Aorta (tissue), 5 donors: ENCODE data around the gene LAGE3. TPM values are rescaled to one million over a fixed set of nuclear protein-coding genes. Genes with fewer than 3 reads are reported as not detected.

Experiments used
- ATAC-seq: fragments of 200-7000 bp; cut with Tn5 transposase; one replicate; pipeline ENCODE4 v1.9.1; 2022; ENCODE audit warnings: moderate library complexity; ENCODE audit not compliant: low FRiP score
- DNase-seq, 2 donors: peaks; one replicate each; pipeline ENCODE4 v3.0.0-alpha.2; 2020
- H3K27ac ChIP-seq, 2 donors: one replicate each; pipeline ENCODE4 v1.5.1; 2013; ENCODE audit warnings: low read length in 2 of 2, mild to moderate bottlenecking in 2 of 2, moderate library complexity in 2 of 2, control low read depth in 1 of 2, inconsistent platforms in 1 of 2, low read depth in 1 of 2
- H3K27me3 ChIP-seq, 2 donors: one replicate each; pipeline ENCODE4 v1.6.1; 2013; ENCODE audit warnings: control low read depth in 1 of 2, low read length in 1 of 2, mild to moderate bottlenecking in 1 of 2, moderate library complexity in 1 of 2; ENCODE audit not compliant: insufficient read depth in 2 of 2, control insufficient read depth in 1 of 2
- H3K36me3 ChIP-seq, 2 donors: one replicate each; pipeline ENCODE4 v1.6.1; 2013; ENCODE audit warnings: control low read depth in 1 of 2, low read length in 1 of 2, mild to moderate bottlenecking in 1 of 2; ENCODE audit not compliant: insufficient read depth in 2 of 2, control insufficient read depth in 1 of 2
- H3K4me1 ChIP-seq, 2 donors: one replicate each; pipeline ENCODE4 v1.6.1; 2013; ENCODE audit warnings: low read length in 2 of 2, control low read depth in 1 of 2, mild to moderate bottlenecking in 1 of 2, moderate library complexity in 1 of 2; ENCODE audit not compliant: insufficient read depth in 2 of 2, control insufficient read depth in 1 of 2
- H3K4me3 ChIP-seq, 2 donors: one replicate each; pipeline ENCODE4 v1.5.1; 2013; ENCODE audit warnings: low read length in 2 of 2, control low read depth in 1 of 2, mild to moderate bottlenecking in 1 of 2
- H3K9me3 ChIP-seq: one replicate; pipeline ENCODE4 v1.6.1; 2013; ENCODE audit warnings: mild to moderate bottlenecking, low read length; ENCODE audit not compliant: control insufficient read depth
- WGBS, 2 donors: extraction: QIAGEN DNeasy Blood & Tissue Kit; methylation state at CpG; one replicate each; pipeline ENCODE4 v1.1.7; 2013; 5-methylcytosine and 5-hydroxymethylcytosine counted together
- intact Hi-C, 2 donors: fragments of 100-400 bp; cut with DNase I; formaldehyde crosslinking; loops; one replicate each; pipeline versions ENCODE4 v1.14.2 to v1.15.0; 2022
- polyA plus RNA-seq, 2 donors: library from polyadenylated mRNA; stranded (reverse); fragments of 200-250 nt; gene quantifications; one replicate each; pipeline ENCODE4 v1.2.3, GENCODE V29; 2013
- total RNA-seq, 2 donors: library from RNA; stranded (reverse); fragmentation: NEBNext Ultra II Directional; extraction: Animal tissue kit (Norgen Biotek cat#: 25700); gene quantifications; one replicate each; pipeline ENCODE4 v1.2.1, GENCODE V29; 2021
- donor health status: healthy with polysubstance abuse.
- donor health status: Bipolar disorder and iron deficiency.
- donor health status: DM: no; HTN: no; CAD: no.
- donor health status: DM: no; HTN: no; CAD: no.
- donor health status: DM: yes; HTN: yes; CAD: no.

The LAGE3 gene
- total and polyA plus RNA-seq, 4 donors: 3.5 to 9.1 (median 7.1) TPM

- Histone ChIP-seq H3K27ac (no peak overlapping the region), H3K4me3 (no peak overlapping the region), H3K9me3 (no peaks in the 10 kb centered on the region), H3K4me1 (no peaks in the 10 kb centered on the region), H3K27me3 (no peaks in the 10 kb centered on the region), H3K36me3 (no peaks in the 10 kb centered on the region)
- 79 to 83% methylated on average over 7 of the region's 7 CpGs for WGBS, 2 donors
- DNase-seq: no peak
- intact Hi-C loops: no loop called here
- no peak for ATAC-seq
Measured at GRCh38 chrX:154483325-154483724, 4.2 kb upstream of the LAGE3 start.

- no peak for ATAC-seq
- Histone ChIP-seq H3K4me3 (no peak overlapping the region), H3K27ac (no peak overlapping the region), H3K4me1 (no peaks in the 10 kb centered on the region), H3K27me3 (no peaks in the 10 kb centered on the region), H3K36me3 (no peaks in the 10 kb centered on the region), H3K9me3 (no peaks in the 10 kb centered on the region)
- WGBS, 2 donors: 69 to 76% methylated on average over 6 to 7 of the region's 7 CpGs
- no peak for DNase-seq
- intact Hi-C loops: no loop called here
Measured at GRCh38 chrX:154482786-154483185, 3.7 kb upstream of the LAGE3 start.

- no peaks in the 10 kb centered on the region for H3K4me1 ChIP-seq
- intact Hi-C loops: no loop called here
- ATAC-seq (no peak), DNase-seq (no peak)
- H3K4me3 ChIP-seq: no peak overlapping the region
- no peaks in the 10 kb centered on the region for H3K27me3 ChIP-seq
- H3K36me3 ChIP-seq: no peaks in the 10 kb centered on the region
- H3K9me3 ChIP-seq: no peaks in the 10 kb centered on the region
- WGBS, 2 donors: 73 to 75% methylated on average over 14 of the region's 14 CpGs
- no peak overlapping the region for H3K27ac ChIP-seq
Measured at GRCh38 chrX:154481911-154482601, 3.0 kb upstream of the LAGE3 start.

GRCh38 chrX:154481195-154481594 is 2.1 kb upstream of the LAGE3 start:
- no peaks in the 10 kb centered on the region for H3K4me1 ChIP-seq
- DNase-seq (no peak), ATAC-seq (no peak)
- H3K4me3 ChIP-seq: no peak overlapping the region
- no peaks in the 10 kb centered on the region for H3K27me3 ChIP-seq
- H3K36me3 ChIP-seq: no peaks in the 10 kb centered on the region
- H3K27ac ChIP-seq: no peak overlapping the region
- H3K9me3 ChIP-seq: no peaks in the 10 kb centered on the region
- 81 to 84% methylated on average over 5 of the region's 5 CpGs for WGBS, 2 donors
- intact Hi-C loops: no loop called here

- no peaks in the 10 kb centered on the region for H3K4me1 ChIP-seq
- 47 to 63% methylated on average over 24 of the region's 24 CpGs for WGBS, 2 donors
- DNase-seq (peak; percentile 51 to 76), ATAC-seq (no peak)
- no peaks in the 10 kb centered on the region for H3K27me3 ChIP-seq
- intact Hi-C loops: loop anchor here in 1 of 2 donors (1.0 kb wide), 1 partner anchor 34 kb away; the partner anchor contains the start of gene FAM50A
- no peaks in the 10 kb centered on the region for H3K36me3 ChIP-seq
- H3K4me3 ChIP-seq: peak overlapping the region in 1 of 2 donors; percentile 55
- H3K27ac ChIP-seq: no peak overlapping the region
- H3K9me3 ChIP-seq: no peaks in the 10 kb centered on the region
Measured at GRCh38 chrX:154477891-154478477, 1.1 kb downstream of the LAGE3 start.

- H3K27me3 ChIP-seq: no peaks in the 10 kb centered on the region
- H3K27ac ChIP-seq: no peak overlapping the region
- H3K36me3 ChIP-seq: no peaks in the 10 kb centered on the region
- no peaks in the 10 kb centered on the region for H3K4me1 ChIP-seq
- 84% methylated on average over 8 of the region's 8 CpGs for WGBS, 2 donors
- H3K9me3 ChIP-seq: no peaks in the 10 kb centered on the region
- DNase-seq (peak in 1 of 2 donors; percentile 24), ATAC-seq (no peak)
- intact Hi-C loops: no loop called here
- H3K4me3 ChIP-seq: no peak overlapping the region
Measured at GRCh38 chrX:154476821-154477220, 2.3 kb downstream of the LAGE3 start.

GRCh38 chrX:154473683-154474082 is 5.4 kb downstream of the LAGE3 start:
- Histone ChIP-seq H3K4me1 (no peaks in the 10 kb centered on the region), H3K4me3 (no peak overlapping the region), H3K9me3 (no peaks in the 10 kb centered on the region), H3K27ac (no peak overlapping the region), H3K27me3 (no peaks in the 10 kb centered on the region), H3K36me3 (peaks cover 0 to 7% of the 10 kb centered on the region in 2 donors)
- DNase-seq (no peak), ATAC-seq (no peak)
- WGBS, 2 donors: 81% methylated on average over 7 of the region's 7 CpGs
- intact Hi-C loops: no loop called here

- 72 to 76% methylated on average over 28 of the region's 28 CpGs for WGBS, 2 donors
- Histone ChIP-seq H3K9me3 (no peaks in the 10 kb centered on the region), H3K4me3 (no peak overlapping the region), H3K36me3 (peaks cover 0 to 8% of the 10 kb centered on the region in 2 donors), H3K27me3 (no peaks in the 10 kb centered on the region), H3K27ac (no peak overlapping the region), H3K4me1 (no peaks in the 10 kb centered on the region)
- ATAC-seq: no peak
- intact Hi-C loops: no loop called here
- DNase-seq: peak in 1 of 2 donors; percentile 33
Measured at GRCh38 chrX:154472685-154473632, 6.1 kb downstream of the LAGE3 start.
